GM23248 (cell line): ENCODE data around the gene MEIS2.

Experiments
- EZH2 ChIP-seq: fragments of 200-600 bp; sonication (generic); IDR thresholded peaks from 2 replicates; pipeline ENCODE4 v1.6.1; 2018; ENCODE audit warnings: antibody characterized with exemption, mild to moderate bottlenecking; ENCODE audit not compliant: insufficient read depth, poor library complexity, severe bottlenecking
- EZH2phosphoT487 ChIP-seq: fragments of 200-600 bp; sonication (generic); IDR thresholded peaks from 2 replicates; pipeline ENCODE4 v1.6.1; 2018; ENCODE audit warnings: antibody characterized with exemption, moderate library complexity, mild to moderate bottlenecking, low read depth; ENCODE audit not compliant: insufficient read depth

GRCh38 chr15:37143351-37143750, 43.0 kb upstream of the MEIS2 start:
- TF ChIP-seq EZH2: no peak
- TF ChIP-seq EZH2phosphoT487: no peak
